T-helper 1 cell (primary cell): ENCODE results near the gene TFCP2.

ENCODE experiments used
- DNase-seq, 5 donors: peaks; one replicate each; pipeline ENCODE4 v3.0.0-alpha.2; 2012 to 2020

The TFCP2 gene

DNA sequence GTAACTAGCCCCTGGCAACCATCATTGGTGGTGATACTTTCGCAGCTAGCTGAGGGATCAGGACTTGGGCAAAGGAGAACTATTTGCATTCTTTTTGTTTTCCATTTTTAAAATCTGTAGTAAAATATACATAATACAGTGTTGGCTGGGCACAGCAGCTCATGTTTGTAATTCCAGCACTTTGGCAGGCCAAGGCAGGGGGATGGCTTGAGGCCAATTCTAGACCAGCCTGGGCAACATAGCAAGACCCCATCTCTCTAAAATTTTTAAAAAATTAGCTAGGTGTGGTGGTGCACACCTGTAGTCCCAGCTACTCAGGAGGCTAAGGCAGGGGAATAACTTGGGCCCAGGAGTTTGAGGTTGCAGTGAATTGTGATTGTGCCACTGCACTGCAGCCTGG, 20.0 kb downstream of the TFCP2 start:
- no peak for DNase-seq

DNA sequence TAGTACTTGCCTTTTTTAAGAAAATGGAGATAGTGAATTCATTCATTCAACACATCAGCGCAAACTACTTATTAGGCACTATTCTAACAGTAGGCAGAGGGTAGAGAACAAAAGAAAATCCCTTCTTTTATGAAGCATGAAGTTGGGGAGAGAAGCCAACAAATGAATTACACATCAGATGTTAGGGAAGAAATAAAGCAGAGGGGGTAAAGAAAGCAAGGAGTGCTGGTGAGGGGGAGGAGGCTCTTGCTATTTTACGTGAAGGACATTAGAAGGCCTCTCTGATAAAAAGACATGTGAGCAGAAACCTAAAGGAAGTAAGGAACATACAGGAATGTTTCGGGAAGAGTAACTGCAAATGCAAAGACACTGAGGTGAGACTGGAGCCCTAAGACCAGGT, 22.2 kb downstream of the TFCP2 start:
- DNase-seq: no peak

- no peak for DNase-seq
Observed at GRCh38 chr12:51147309-51147708, 25.6 kb downstream of the TFCP2 start.

GRCh38 chr12:51139292-51139844, 33.6 kb downstream of the TFCP2 start:
- no peak for DNase-seq

DNA sequence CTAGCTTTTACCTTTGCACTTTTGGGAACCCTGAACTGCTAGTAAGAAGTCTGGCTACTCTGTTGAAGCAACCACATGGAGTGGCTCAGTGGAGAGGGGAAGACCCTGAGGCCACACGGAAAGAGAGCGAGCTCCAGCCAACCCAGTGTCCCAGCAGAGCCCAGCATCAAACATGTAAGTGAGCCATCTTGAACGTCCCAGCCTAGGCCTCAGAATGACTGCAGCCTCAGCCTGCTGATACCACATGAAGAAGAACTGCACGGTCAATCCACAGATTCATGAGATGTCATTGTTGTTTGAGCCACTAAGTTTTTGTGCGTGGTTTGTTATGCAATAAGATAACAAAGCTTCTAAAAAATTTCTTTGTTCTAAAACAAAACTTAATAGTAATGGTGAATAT, 40.2 kb downstream of the TFCP2 start:
- DNase-seq: no peak

GRCh38 chr12:51131745-51132521, 41.0 kb downstream of the TFCP2 start:
- no peak for DNase-seq

DNA sequence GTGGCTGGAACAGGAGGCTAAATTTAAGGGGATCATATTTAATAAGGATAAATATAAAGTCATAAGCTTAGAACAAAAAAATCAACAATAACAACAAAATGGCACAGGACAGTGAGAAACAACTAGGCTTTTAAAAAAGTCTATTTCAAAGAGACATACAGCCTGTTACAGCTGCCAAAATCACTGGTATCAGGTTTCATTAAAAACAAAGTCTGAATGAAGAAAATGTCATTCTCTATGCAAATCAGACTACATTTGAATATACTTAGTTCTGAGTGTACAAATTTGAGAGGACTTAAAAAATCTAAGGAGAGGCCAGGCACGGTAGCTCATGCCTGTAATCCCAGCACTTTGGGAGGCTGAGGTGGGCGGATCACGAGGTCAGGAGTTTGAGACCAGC, 44.0 kb downstream of the TFCP2 start:
- no peak for DNase-seq

GRCh38 chr12:51127050-51127729, 45.7 kb downstream of the TFCP2 start:
- DNase-seq: no peak

- DNase-seq: no peak
Observed at GRCh38 chr12:51126297-51126696, 46.6 kb downstream of the TFCP2 start.

DNA sequence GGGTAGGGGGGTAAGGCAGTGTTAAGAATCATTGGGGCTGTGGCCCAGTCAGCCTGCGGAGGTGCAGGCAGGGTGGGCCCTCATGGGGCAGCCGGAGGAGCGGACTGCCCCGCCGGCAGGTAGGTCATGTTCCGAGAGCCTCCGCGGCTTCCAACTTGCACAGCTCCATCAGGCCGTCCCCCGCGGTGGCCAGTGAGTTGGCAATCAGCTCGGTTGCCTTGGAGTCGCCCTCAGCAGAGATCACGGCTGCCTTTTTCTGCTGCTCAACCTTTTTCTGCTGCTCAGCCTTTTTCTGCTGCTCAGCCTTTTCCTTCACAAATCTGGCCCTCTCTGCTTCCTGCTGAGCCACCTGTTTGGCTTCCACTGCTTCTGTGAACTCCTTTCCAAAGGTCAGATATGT, 48.4 kb downstream of the TFCP2 start:
- DNase-seq: no peak

GRCh38 chr12:51122844-51123243, 50.1 kb downstream of the TFCP2 start:
- no peak for DNase-seq

GRCh38 chr12:51118706-51119105, 54.2 kb downstream of the TFCP2 start:
- DNase-seq: no peak

GRCh38 chr12:51115533-51115932, 57.4 kb downstream of the TFCP2 start:
- no peak for DNase-seq

- DNase-seq: no peak
Observed at GRCh38 chr12:51108136-51108535, 64.8 kb downstream of the TFCP2 start.

DNA sequence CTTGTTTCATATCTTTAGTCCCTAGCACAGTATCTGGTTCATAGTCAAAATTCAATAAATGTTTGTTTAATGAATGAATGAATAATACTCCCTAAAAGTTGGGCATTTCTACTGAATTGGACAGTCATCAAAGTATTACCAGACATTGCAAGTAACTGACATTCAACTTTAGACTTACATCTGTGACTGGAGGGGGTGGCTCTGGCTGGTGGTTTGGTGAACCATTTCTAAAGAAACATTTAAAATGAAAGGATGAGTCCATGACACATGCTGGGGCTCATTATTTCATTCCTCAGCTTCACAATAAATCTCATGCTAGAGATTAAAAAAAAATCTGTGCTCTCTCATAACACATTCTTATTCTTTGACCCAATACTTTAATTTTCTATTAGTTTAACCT, 69.0 kb downstream of the TFCP2 start:
- DNase-seq: no peak

DNA sequence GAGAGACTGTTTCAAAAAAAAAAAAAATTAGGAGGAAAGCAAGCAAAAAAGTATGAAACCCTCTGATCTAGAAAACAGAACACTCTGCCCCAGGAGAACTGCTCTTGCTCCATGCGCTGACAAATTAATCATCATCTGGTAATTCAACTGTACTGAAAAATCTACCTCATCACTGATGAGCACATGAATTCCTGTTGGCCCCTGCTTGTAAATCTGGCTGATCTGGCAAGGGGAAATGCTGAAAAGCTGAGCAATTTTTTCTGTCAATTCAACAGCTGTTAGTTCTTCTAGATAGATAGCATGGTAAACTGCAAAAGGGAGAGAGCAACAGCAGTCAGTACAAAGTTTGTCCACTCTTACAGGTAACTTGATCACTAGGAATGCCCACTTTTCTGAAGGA, 74.3 kb downstream of the TFCP2 start:
- DNase-seq: no peak

DNA sequence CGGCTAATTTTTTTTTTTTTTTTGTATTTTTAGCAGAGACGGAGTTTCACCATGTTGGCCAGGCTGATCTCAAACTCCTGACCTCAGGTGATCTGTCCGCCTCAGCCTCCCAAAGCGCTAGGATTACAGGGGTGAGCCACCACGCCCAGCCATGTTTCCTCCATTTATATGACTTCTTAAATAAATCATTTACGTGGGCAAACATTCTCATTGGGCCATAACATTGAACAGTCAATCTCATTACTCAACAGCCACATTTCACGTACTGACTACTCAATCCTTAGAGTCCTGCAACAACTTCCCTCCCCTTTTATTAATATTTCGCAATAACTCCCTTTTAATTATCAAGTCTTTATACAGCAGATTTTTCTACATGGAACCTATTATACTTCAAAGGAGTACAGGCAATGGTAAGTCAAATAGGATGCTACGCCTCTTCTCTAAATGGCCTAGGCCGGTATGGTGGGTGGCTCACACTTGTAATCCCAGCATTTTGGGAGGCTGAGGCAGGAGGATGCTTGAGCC, 82.2 kb downstream of the TFCP2 start:
- DNase-seq: no peak

- peak in 1 of 5 donors; percentile 45 for DNase-seq
Observed at GRCh38 chr12:51087818-51088217, 85.1 kb downstream of the TFCP2 start.

GRCh38 chr12:51086933-51087332, 86.0 kb downstream of the TFCP2 start:
- no peak for DNase-seq

GRCh38 chr12:51085757-51086156, 87.2 kb downstream of the TFCP2 start:
- DNase-seq: no peak

DNA sequence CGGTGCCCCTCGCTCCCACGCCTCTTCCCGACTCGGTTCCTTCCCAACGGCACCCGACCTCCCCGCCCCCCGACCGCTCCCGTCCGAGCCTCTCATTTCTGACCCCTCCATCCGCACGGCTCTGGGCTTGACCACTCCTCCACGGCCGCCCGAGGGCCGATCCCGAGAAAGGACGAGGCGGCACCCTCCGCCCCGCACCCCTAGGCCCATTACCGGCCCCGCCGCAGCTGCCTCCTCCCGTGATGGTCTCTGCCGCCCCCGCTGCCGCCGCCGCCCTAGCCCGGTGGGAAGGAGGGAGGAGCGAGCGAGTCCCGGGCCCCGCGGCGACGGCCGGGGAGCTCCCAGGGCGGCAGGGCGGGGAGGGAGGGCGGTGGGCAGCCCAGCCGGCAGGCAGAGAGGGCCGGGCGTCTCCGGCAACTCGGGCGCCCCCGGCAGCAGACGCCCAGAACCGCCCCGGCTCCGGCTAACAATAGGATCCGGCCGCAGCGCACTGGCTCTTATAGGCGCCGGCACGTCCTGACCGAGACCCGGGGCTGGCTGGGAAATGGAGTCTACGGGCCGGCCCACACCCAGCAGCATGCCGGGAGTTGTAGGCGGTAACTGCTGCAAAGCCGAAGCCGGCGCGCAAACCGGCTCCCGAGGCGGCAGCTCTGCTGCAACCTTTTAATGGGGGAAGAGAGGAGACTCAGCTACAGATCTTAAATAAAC, 89.7 kb downstream of the TFCP2 start, which contains the start of gene CSRNP2:
CSRNP2 (minus strand) TSS at position 471 of the 708 bp plus-strand sequence. CDS start 7,035 bp downstream, outside the sequence.
- peak; percentile 87 to 95 (median 93) for DNase-seq

DNA sequence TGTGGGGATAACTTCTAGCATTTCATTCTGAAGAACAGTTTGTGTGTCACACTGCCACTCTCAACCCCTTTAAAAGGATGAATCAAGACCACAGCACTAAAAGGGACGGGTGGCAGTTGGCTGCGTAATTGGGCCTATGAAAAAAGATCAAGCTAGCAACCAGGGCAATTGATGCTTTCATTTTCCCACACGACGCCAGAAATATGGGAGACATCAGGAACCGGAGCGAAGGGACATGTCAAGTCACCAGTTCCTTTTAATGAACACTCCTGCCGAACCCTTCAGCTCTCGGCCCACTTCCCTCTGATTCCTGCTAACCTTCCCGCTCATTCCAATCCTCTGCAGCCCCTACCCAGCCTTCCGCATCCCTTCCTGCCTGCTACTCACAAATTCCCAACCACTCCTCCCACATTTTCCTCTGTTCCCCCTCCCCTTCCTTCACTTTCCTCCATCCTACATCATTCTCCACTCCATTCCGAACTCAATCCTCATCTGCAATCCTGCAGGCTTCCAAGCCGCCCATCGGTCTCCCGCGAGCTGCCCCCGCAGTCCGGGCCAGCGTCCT, 90.3 kb downstream of the TFCP2 start:
- peak in 2 of 5 donors; percentile 11 to 17 for DNase-seq

DNA sequence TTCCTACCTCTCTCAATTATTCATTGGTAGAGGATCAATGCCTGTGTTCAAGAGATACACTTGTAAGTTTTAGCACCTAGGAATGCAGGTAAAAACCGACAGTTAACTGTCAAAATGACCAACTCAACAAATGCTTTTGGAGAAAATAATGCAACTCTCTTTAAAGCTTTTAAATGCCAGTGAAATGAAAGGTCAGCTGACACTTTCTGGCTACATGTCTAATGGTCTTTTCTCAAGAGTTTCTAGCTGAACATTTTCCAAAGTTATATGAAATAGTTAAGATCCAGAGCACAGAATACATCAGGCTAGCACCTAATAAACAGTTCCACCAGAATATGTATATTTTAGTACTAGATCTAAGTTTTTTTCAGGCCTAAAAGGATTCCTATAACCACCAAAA, 91.5 kb downstream of the TFCP2 start:
- no peak for DNase-seq
